Effector memory CD8-positive, alpha-beta T cell (primary cell): ENCODE measurements around the gene PCDHGC5.

Experiments
- ATAC-seq: fragments of 150-1000 bp; cut with Tn5 transposase; replicated peaks from 2 replicates; pipeline ENCODE4 v1.10.0; 2021; ENCODE audit warnings: mild to moderate bottlenecking, moderate library complexity
- DNase-seq, 3 experiments: peaks; one replicate each; pipeline ENCODE4 v3.0.0; 2021
- H3K27ac Mint-ChIP-seq, 2 donors: one replicate each; pipeline ENCODE4 v1.8.0; 2022; ENCODE audit warnings: mild to moderate bottlenecking in 2 of 2, mixed read lengths in 2 of 2, moderate library complexity in 2 of 2
- H3K27me3 Mint-ChIP-seq, 2 donors: one replicate each; pipeline ENCODE4 v1.8.0; 2022; ENCODE audit warnings: mixed read lengths in 2 of 2
- H3K36me3 Mint-ChIP-seq: one replicate; pipeline ENCODE4 v1.8.0; 2022; ENCODE audit warnings: mild to moderate bottlenecking, moderate library complexity, mixed read lengths; ENCODE audit not compliant: insufficient read depth
- H3K4me1 Mint-ChIP-seq, 2 donors: one replicate each; pipeline ENCODE4 v1.8.0; 2022; ENCODE audit warnings: low read depth in 2 of 2, mixed read lengths in 2 of 2
- H3K4me3 Mint-ChIP-seq, 2 donors: one replicate each; pipeline ENCODE4 v1.8.0; 2022; ENCODE audit warnings: mild to moderate bottlenecking in 2 of 2, mixed read lengths in 2 of 2, moderate library complexity in 2 of 2
- H3K9me3 Mint-ChIP-seq, 2 donors: one replicate each; pipeline ENCODE4 v1.8.0; 2022; ENCODE audit warnings: mixed read lengths in 2 of 2

The PCDHGC5 gene

GRCh38 chr5:141511771-141512325 lies 23.0 kb downstream of the PCDHGC5 start:
- H3K27ac Mint-ChIP-seq, result peak overlapping the region; percentile 55 to 89
- H3K4me3 Mint-ChIP-seq, result peak overlapping the region; percentile 35 to 83
- H3K27me3 Mint-ChIP-seq, result no peaks in the 10 kb centered on the region
- ATAC-seq (no peak), DNase-seq (no peak)
- peaks cover 31 to 38% of the 10 kb centered on the region in 2 donors for H3K4me1 Mint-ChIP-seq
- peaks cover 43% of the 10 kb centered on the region for H3K36me3 Mint-ChIP-seq
- no peaks in the 10 kb centered on the region for H3K9me3 Mint-ChIP-seq

GRCh38 chr5:141512390-141512910 lies 23.6 kb downstream of the PCDHGC5 start:
- Mint-ChIP-seq H3K27ac (peak overlapping the region; percentile 55 to 89), H3K36me3 (peaks cover 49% of the 10 kb centered on the region), H3K27me3 (no peaks in the 10 kb centered on the region), H3K4me3 (peak overlapping the region; percentile 83 to 85), H3K4me1 (peaks cover 35 to 41% of the 10 kb centered on the region in 2 donors), H3K9me3 (no peaks in the 10 kb centered on the region)
- DNase-seq, result peak; percentile 81 to 86 (median 83)
- peak; percentile 63 for ATAC-seq

DNA sequence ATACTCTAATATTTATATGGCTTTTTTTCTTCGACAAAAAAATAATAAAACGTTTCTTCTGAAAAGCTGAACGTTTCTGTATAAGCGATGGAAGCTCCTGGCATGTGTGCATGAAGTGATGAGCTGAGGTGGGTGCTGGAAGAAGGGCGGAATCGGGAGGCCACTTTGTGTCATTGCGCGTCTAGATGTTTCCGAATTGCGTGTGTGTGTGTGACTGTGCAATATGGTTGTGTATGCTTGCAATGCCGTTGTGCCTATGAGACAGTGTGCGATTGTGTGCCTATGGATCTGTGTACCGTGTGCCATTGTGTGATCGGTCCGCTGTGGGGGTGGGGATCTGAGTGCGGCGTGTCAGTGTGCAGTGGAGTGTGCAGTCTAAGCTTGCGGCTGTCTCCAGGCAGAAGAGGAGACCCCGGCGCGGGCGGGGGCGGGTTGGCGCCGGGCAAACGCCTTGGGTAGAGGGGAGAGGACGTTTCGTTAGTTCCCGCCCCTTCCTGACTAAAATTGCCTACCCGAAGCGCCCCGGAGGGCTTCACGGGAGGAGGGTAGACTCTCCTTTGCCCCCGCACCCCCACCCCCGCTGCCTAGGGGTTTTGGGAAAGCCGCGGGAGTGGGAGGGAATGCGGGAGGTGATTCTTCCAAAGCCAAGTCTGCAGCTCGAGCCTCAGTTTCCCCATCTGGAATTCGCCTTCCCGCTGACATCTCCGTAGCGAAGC lies 24.2 kb downstream of the PCDHGC5 start:
- Mint-ChIP-seq H3K9me3 (no peaks in the 10 kb centered on the region), H3K4me3 (peak overlapping the region; percentile 83 to 85), H3K27ac (peak overlapping the region; percentile 55 to 89), H3K27me3 (no peaks in the 10 kb centered on the region), H3K4me1 (peaks cover 35 to 44% of the 10 kb centered on the region in 2 donors), H3K36me3 (peaks cover 56% of the 10 kb centered on the region)
- DNase-seq, result no peak
- peak; percentile 39 for ATAC-seq

DNA sequence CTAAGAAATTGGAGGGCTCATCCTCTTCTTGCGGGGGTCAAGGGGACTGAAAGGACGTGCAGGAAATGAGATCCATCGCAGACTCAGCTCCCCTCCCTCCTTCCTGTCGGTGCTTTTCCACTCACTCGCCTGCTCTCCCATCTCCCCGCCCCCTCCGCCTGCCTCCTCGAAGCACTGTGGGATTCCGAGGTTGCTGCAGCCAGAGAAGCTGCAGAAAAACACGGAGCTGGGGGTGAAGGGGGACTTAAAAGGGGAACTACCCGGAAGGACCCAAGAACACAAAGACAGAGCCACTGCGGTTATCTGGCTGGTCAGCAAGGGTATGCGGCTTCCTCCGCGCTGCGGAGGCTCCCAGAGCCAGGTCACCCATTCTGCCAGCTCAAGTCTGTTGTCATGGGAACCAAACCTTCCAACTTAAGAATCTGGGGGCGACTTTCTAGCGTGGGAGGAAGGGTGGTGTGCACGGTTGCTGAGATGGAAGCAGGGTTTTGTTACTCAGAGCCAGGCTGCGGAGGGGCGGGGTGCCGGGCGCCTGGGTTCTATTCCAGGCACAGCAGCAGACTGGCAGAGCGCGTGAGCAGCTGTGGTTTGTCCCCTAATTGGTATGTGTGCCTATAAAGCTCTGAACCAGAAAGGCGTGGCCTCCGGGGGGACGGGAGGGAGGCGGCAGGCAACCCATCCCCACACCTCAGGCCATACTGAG lies 24.9 kb downstream of the PCDHGC5 start:
- H3K4me3 Mint-ChIP-seq, result peak overlapping the region; percentile 83 to 85
- no peaks in the 10 kb centered on the region for H3K27me3 Mint-ChIP-seq
- H3K27ac Mint-ChIP-seq, result peak overlapping the region; percentile 62 to 89
- peaks cover 63% of the 10 kb centered on the region for H3K36me3 Mint-ChIP-seq
- no peaks in the 10 kb centered on the region for H3K9me3 Mint-ChIP-seq
- peak; percentile 49 for ATAC-seq
- H3K4me1 Mint-ChIP-seq, result peaks cover 35 to 45% of the 10 kb centered on the region in 2 donors
- no peak for DNase-seq

- Mint-ChIP-seq H3K4me1 (peaks cover 35 to 45% of the 10 kb centered on the region in 2 donors), H3K9me3 (no peaks in the 10 kb centered on the region), H3K27ac (peak overlapping the region; percentile 51 to 89), H3K36me3 (peaks cover 70% of the 10 kb centered on the region), H3K27me3 (no peaks in the 10 kb centered on the region), H3K4me3 (peak overlapping the region; percentile 83 to 85)
- no peak for DNase-seq
- ATAC-seq, result peak; percentile 23
These were observed 25.7 kb downstream of the PCDHGC5 start for GRCh38 chr5:141514330-141515133.

DNA sequence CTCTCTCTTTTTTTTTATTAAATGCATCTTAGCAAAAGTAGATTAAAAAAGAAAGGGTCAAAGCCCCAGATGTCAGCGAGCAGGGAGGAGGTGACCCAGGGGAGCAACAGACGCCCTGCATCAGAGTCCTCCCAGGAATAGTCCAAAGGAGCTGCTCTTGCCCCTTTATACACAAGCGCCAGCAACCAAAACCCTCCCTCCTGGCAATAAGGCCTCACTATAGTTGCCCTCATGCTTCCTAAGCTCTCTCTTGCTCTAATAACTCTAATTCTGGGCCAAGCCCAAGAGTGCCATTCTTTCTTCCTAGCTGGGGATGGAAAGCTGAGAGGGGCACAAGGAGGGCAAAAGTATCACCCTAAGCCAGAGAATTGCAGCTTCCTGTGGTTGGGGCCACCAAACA lies 26.3 kb downstream of the PCDHGC5 start:
- Mint-ChIP-seq H3K36me3 (peaks cover 76% of the 10 kb centered on the region), H3K27me3 (no peaks in the 10 kb centered on the region), H3K4me1 (peaks cover 35 to 45% of the 10 kb centered on the region in 2 donors), H3K4me3 (no peak overlapping the region), H3K27ac (peak overlapping the region; percentile 51 to 89), H3K9me3 (no peaks in the 10 kb centered on the region)
- ATAC-seq (no peak), DNase-seq (no peak)

- ATAC-seq, result no peak
- no peak for DNase-seq
- Mint-ChIP-seq H3K27ac (peak overlapping the region in 1 of 2 donors; percentile 89), H3K9me3 (no peaks in the 10 kb centered on the region), H3K36me3 (peaks cover 86% of the 10 kb centered on the region), H3K4me1 (peaks cover 37 to 45% of the 10 kb centered on the region in 2 donors), H3K27me3 (no peaks in the 10 kb centered on the region), H3K4me3 (peak overlapping the region in 1 of 2 donors; percentile 45)
These were observed 27.2 kb downstream of the PCDHGC5 start for GRCh38 chr5:141515946-141516671.

- DNase-seq, result no peak
- H3K27me3 Mint-ChIP-seq, result no peaks in the 10 kb centered on the region
- H3K27ac Mint-ChIP-seq, result peak overlapping the region in 1 of 2 donors; percentile 89
- no peaks in the 10 kb centered on the region for H3K9me3 Mint-ChIP-seq
- H3K4me1 Mint-ChIP-seq, result peaks cover 37 to 45% of the 10 kb centered on the region in 2 donors
- H3K36me3 Mint-ChIP-seq, result peaks cover 88% of the 10 kb centered on the region
- ATAC-seq, result no peak
- no peak overlapping the region for H3K4me3 Mint-ChIP-seq
These were observed 27.8 kb downstream of the PCDHGC5 start for GRCh38 chr5:141516672-141517025.

DNA sequence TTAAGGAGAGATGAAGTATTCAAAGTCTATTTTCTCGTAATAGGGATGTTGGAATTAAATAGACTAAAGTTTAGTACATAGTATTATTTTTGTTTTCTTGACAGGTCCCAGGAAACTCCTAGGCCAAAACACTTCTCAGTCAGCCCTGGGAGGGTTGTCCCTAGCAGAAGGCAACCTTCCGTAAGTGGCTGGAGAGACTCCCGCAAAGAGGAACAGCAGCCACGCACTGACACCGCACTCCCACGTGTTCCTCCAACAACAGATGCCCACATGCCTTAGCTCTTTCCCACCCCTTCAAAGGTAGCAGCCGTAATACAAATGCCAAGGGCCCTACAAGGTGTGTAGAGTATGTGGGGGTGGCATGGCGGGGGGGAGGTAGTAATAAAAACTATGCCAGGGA lies 28.4 kb downstream of the PCDHGC5 start:
- H3K4me1 Mint-ChIP-seq, result peaks cover 40 to 46% of the 10 kb centered on the region in 2 donors
- H3K27me3 Mint-ChIP-seq, result no peaks in the 10 kb centered on the region
- no peaks in the 10 kb centered on the region for H3K9me3 Mint-ChIP-seq
- peak overlapping the region in 1 of 2 donors; percentile 75 for H3K27ac Mint-ChIP-seq
- H3K36me3 Mint-ChIP-seq, result peaks cover 91% of the 10 kb centered on the region
- ATAC-seq, result no peak
- no peak for DNase-seq
- no peak overlapping the region for H3K4me3 Mint-ChIP-seq

DNA sequence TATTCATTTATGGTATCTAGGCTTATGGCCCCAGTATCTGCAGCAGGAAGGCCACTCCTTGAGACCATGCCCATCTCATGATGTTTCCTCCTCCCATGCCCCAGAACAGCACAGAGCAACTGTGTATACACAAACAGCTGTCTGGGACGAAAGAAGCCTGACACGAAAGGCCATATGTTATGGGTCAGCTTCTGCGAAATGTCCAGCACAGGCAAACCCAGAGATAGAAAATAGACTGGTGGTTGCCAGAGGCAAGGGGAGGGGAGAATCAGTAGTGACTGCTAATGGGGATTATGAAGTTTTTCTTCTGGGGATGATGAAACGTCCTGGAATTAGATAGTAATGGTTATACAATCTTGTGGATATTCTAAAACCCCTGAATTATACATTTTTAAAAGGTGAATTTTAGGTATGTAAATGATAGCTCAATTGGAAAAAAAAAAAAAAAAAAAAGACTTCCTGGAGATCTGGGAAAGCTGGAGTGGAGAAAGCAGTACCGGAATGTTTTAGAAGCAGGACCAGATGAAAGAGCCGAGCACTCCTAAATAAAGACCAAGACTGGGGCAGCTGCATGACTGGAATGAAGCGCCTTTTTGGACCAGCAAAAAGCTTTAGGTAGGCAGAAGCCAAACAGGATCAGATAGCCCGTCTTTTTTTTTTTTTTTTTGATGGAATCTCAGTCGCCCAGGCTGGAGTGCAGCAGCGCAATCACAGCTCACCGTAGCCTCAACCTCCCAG lies 29.2 kb downstream of the PCDHGC5 start:
- no peak for ATAC-seq
- H3K27me3 Mint-ChIP-seq, result no peaks in the 10 kb centered on the region
- DNase-seq, result no peak
- peaks cover 88% of the 10 kb centered on the region for H3K36me3 Mint-ChIP-seq
- H3K4me1 Mint-ChIP-seq, result peaks cover 33 to 39% of the 10 kb centered on the region in 2 donors
- no peak overlapping the region for H3K4me3 Mint-ChIP-seq
- no peaks in the 10 kb centered on the region for H3K9me3 Mint-ChIP-seq
- peak overlapping the region; percentile 19 to 75 for H3K27ac Mint-ChIP-seq

DNA sequence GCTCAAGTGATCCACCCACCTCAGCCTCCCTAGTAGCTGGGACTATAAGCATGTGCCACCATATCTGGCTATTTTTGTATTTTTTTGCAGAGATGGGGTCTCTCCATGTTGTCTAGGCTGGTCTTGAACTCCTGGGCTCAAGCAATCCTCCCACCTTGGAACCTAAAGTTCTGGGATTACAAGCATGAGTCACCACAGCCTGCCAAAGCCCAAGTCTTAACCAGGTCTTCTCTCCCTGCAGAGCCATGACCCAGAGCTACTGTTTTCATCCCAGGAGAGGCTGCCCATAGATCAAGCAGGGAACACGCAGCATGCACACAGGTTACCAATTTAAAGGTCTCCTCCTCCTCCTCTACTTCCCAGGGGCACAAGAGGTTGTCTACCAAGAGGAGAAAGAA lies 29.7 kb downstream of the PCDHGC5 start:
- peaks cover 29 to 34% of the 10 kb centered on the region in 2 donors for H3K4me1 Mint-ChIP-seq
- peaks cover 88% of the 10 kb centered on the region for H3K36me3 Mint-ChIP-seq
- H3K27me3 Mint-ChIP-seq, result no peaks in the 10 kb centered on the region
- peak overlapping the region; percentile 5 to 19 for H3K27ac Mint-ChIP-seq
- ATAC-seq, result no peak
- H3K4me3 Mint-ChIP-seq, result no peak overlapping the region
- H3K9me3 Mint-ChIP-seq, result no peaks in the 10 kb centered on the region
- no peak for DNase-seq
